GM21786 (cell line): ENCODE results near the gene FZR1.
A peak's percentile ranks its signal among the peaks of the same experiment; 100 is the strongest.
"Not testable (repeated sequence)": the region's sequence is repeated elsewhere in the genome, so short reads cannot be mapped to it uniquely, and the experiment has no call there.

Experiments used
- ATAC-seq: cut with Tn5 transposase; IDR thresholded peaks from one replicate; pipeline ENCODE4 v1.9.1; 2021; ENCODE audit not compliant: unreplicated experiment

Gene FZR1

DNA sequence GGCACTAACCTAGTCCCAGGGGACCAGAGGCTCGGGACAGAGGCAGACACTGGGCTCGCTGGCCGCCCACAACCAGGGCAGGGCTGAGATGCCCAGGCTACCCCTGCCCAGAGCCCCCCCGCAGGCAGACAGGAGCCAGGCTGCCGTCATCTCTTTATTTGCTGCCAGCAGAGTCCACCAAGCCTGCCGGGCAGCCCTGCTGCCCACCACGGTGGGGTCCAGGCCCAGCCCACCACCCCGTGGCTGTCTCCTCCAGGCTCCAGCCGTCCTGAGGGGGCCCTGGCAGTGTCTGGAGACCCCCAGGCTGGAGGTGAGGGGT lies 37.9 kb downstream of the FZR1 start:
- ATAC-seq: no peak

DNA sequence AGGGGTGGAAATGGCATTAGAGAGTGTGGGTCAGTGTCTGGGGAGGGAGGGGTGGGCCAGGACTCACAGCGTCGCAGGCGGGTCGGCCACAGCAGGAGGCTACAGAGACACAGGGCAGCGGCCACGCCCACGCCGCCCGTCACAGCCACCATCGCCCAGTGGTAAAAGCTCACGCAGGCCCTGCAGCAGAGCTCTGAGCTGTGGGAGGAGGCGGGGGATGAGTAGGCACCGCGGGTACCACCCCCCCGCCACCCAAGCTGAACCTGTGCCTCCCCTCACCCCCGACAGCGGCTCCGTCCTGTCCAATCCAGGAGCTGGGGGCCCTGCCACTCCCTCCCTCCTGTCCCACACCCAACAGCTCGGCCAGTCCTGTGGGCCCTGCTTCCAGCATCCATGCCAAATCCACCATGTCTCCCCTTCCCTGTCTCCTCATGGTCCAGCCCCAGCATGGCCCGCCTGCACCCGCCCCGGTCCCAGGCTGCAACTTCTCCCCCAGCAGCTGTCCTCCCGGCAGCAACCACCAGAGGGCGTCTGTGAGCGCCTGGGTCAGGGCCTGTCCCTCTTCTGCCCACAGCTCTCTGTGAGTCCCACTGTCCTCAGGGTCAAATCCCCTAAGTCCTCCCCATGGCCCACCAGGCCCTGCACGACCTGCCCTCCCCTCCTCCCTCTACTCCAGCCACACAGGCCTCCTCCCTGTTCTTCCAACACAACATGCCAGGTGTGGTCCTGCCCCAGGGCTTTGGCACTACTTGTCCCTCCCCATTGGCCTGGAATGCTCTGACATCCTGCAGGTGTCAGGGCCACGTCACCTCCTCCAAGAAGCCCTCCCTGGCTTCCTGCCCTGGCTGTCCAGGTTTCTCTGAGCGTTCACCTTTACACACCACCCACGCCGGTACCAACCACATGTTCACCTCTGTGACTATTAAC lies 38.9 kb downstream of the FZR1 start:
- ATAC-seq: no peak

DNA sequence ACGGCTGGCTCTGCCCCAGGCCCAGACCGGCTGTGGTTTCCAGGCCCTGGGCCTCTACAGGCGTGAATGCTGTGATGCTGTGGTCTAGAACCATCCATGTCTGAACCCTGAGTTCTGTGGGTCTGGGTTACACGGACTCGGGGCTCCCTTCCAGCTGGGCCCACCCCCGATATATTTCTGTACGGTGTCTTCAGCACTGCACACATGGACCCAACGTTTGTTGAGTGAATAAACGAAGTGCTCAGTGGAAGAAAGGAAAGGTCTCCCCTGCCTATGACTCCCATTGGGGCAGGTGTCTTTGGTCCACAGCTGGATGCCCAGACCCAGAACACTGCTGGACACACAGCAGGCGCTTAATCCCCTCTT lies 39.5 kb downstream of the FZR1 start:
- no peak for ATAC-seq

DNA sequence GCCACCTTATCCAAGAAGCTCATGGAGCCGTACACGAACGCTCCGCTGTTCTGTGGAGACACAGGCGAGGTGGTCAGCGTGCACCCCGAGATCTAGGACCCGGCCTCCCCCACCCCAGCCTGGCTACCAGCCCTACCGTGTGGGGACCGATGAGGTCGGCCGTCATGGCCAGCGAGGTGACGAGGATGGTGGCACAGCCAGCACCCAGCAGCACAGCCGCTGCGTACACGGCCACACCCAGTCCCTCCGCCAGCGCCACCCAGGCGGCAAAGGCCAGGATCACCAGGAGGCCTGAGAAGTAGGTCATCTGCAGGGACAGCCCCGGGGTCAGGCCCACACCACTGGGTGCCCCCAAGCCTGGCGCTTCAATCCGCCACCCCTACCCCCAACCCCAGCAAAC lies 40.0 kb downstream of the FZR1 start:
- ATAC-seq: no peak

DNA sequence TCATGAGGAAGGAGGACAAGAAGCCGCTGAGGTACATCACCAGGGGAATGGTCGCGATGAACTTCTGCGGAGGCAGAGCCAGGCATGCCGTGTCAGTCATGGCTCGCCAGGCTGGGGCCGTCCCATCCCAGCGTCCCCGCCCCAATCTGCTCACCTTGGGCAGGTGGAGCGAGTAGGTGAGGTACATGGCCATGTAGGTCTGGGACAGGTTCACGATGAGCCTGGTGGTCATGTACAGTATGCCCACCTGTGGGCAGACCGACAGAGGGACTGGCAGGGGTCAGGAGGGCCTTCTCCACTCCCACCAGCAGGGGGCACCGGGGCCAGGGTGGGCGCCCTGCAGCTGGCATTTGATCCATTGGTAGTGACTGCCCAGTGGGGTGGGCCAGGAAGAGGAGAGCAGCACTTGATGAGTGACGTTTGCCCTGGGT lies 41.2 kb downstream of the FZR1 start:
- no peak for ATAC-seq

DNA sequence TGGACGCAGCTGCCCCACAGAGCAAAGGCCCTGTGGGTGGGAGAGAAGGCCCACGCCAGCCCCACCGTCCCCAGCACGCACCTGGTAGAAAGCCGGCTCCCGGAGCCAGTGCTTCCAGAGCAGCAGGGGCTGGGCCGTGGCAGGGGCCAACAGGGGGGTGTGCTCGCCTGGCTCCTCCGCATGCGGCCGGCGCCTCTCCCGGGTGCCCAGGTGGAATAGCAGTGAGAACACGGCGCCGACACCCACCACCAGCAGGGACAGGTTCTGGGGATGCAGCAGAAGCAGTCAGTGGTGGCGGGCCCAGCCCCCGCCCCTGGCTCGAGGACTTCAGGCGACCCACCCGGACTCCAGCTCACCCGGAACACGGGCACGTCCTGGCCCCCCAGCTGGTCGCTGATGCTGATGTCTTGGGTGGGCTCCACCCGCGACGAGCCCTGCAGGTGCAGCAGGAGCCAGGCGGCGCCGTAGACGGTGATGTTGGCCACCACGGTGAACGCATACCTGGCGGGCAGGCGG lies 41.7 kb downstream of the FZR1 start:
- no peak for ATAC-seq

DNA sequence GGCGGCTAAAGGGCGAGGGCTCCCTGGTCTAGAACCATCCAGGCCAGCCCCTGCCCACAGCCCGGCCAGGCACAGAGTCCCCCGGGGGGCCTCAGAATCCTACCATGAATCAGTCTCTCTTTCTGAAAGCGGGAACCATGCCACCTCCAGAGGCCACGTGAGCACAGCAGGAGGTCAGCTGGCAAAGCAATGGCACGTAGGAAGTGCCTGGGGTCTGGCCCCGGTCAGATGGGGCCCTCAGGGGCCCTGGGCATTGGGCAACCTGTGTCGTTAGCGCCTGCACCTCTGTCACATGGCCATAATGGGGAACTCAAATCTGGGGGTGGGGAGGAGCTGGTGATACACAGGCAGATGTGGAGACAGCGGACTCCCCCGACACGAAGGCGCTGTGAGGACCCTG lies 42.5 kb downstream of the FZR1 start:
- no peak for ATAC-seq

DNA sequence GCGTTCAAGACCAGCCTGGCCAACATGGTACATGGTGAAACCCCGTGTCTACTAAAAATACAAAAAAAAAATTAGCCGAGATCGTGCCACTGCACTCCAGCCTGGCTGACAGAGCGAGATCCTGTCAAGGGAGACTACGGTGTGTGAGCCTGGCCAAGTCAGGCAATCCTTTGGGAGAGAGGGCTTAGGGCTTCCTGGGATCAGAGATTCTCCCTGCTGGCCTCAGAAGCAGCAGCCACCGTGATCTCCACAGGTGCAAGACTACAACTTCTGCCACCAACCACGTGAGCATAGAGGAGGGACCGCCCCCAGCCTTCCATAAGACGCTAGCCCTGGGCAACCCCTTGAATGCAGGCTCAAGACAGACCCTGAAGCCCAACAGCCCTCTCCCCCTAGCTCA lies 43.7 kb downstream of the FZR1 start:
- no peak for ATAC-seq

DNA sequence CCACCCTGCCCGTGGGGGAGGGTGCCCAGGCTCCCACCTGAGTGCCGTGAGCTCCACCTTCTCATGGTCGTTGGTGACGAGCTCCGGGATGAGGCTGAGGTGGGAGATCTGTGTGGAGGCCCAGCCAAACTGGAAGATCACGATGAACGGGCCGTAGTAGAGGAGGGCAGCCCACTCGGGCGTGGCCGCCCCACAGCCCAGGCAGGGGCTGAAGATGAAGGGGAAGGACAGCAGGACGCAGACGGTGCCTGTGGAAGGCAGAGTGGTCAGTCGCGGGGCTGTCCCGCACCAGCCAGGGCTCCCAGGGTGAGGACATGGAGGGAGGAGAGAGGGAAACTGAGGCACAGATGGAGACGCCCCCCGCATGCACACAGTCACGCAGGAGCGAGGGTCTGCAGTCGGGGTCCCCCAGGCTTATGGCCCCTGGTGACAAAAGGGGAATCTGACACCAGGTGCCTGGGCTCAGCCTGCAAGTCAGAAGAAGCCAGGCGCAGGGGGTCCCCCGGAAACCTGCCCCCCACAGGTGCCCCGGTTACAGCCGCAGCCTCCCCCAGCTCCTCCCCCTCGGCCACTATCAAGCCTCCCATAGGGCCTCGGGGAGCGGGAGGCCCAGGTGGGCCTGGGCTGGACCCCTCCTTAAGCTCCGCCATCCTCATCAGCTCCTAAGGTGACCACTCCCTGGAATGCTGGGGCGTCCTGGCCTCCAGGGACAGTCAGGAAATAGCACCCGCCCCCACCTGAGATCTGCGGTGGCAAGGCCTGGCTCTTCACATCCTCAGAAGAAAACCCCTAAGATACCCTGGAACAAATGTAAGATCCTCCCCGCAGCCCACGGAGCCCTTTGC lies 45.1 kb downstream of the FZR1 start:
- ATAC-seq: no peak

DNA sequence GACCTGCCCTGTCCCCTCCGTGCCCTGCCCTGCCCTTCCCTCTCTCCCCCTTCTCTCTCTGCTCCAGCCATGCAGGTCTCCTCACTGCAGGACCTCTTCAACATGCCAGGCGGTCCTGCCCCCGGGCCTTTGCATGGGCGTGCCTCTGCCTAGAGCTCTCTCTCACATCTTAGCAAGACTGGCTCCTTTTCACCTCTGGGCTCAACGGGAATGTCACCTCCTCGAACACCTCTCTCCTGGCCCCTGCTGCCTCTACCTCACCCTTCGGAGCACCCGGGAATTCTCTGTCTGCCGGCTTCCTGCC lies 45.6 kb downstream of the FZR1 start:
- no peak for ATAC-seq

DNA sequence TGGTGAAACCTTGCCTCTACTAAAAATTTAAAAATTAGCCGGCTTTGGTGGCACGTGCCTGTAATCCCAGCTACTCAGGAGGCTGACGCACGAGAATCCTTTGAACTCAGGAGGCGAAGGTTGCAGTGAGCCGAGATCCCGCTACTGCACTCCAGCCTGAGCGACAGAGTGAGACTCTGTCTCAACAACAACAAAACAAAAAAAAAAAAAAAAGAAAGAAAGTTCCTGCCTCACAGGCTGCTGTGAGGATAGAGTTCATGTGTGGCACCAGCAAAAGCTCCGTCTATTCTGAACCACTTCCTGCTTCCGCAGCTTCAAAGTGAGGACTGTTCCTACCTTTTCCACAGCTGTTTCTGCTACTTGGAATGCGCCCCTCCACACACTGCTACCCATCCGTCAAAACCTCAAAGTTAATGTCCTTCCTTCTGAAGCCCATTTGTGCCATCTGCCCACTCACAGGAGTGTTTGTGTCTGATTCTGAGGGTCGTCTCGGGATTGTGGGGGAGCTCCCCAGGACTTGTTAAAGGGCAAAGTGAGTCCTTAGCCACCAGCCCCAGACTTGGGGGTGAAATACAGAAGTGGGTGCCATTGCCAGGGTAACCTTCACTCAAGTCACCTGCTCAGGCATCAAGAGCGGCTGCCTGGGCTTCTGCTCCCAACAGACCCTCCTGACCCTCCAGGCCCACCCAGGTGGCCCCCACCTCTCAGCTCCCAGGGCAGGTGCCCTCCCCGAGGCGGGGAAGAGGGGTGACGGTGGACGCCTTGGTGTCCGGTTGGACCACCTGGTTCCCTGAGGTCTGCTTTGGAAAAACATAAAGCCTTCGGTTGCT lies 48.4 kb downstream of the FZR1 start:
- no peak for ATAC-seq

DNA sequence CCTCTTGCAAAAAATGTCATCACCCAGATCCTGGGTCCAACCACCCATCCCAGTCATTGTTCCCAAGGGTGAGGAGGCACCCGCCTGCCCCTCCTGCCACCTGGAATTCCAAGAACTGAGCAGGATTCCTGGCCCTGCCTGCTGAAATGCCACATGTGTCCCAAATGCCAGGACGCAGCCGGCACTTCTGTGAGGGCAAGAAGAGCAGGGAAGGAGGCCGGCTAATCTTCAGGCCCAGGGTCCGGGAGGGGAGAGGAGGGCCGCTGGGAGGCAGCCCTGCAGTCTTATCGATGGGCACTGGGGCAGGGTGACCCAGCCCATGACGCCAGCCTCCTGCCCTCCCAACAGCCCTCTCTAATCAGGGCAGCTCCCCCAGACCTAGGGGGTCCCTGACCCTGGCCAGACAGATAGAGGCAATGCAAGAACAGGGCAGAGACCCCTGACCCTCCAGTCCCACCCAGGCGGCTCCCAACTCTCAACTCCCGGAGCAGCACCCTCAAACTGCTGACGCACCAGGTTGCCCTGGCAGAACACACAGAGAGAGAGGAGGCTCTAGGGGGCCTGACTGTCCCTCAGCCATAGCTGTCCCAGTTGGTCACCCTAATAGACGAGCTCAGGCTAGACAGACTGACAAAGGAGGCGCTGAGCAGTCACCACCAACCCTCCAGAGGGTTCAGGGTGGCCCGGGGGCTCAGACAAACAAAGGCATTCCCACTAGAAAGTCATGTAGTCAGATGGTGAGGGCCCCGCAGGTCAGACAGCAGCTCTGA lies 49.7 kb downstream of the FZR1 start:
- no peak for ATAC-seq

DNA sequence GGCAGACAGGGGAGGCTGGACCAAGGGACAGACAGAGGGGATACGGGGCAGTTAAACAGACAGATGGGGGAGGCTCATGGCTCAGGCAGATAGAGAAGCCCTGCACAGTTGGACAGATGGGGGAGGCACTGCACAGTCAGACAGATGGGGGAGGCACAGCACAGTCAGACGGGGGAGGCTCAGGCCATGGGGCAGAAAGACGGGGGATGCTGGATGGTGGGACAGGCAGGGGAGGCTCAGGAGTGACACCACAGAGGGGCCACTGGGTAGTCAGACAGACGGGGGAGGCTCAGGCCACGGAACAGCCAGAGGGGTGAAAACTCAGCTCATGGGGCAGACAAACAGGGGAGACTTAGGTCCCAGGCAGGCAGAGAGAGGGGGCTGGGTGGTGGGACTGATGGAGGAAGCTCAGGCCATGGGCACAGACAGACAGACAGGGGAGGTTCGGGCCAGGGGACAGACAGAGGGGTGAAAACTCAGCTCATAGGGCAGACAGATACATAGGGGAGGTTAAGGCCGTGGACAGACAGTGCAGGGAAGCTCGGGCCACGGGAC lies 50.4 kb downstream of the FZR1 start:
- no peak for ATAC-seq

DNA sequence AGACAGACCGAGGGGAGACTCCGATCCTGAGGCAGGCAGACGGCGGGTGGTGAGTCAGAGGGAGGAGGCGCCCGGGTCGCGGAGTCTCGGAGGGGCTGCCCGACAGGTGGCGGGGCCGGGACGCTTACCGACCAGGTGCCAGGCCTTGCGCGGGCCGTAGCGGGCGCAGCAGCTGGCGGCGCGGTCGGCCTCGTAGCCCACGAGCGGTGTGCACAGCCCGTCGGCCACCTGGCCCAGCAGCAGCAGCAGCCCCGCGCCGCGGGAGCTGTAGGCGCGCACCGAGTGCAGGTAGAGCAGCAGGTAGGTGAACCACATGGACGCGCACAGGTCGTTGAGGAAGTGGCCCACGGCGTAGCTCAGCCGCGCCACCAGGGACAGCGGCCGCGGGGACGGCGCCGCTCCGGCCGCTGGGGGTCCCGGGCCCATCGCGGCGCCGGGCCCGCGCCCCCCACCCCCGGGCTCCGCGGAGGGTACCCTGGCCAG lies 50.9 kb downstream of the FZR1 start:
- peak; percentile 4 for ATAC-seq

DNA sequence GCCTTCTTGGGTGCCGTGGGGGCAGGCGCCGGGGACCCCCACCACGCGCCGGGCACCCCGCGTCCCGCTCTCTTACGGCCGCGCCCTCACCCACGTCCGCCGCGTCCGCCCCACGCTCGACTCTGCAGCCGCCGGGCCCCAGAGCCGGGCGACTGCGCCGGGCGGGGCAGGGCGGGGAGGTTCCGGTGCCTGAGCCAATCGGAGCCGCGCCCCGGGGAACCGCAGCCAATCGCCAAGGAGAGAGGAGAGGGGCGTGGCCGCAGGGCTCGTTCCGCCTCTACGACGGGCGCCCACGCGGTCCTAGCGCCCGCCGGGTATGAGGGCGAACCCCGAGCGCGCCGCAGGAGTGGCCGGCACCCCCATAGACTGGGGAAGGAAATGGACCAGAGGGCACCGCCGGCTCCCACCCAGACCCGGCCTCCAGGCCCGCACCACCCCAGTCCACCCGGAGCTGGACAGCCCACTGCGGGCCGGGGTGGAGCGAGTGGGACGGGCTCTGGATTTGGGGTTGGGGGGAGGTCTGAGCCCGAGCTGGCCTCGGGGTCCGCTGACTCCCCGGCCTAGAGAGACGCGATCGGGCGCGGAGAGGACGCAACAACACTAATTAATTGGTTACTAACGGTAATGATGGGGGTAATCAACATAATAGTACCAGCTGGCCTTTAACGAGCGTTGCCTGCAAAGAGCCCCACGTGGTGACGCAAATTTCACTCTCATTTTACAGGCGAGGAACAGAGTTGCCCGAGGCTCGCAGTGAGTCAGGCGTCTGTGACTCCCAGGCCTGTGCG lies 51.5 kb downstream of the FZR1 start, which contains the start of gene MFSD12:
TSS of gene MFSD12 (minus strand) at position 126 of the 788 bp plus-strand sequence. CDS start 183 bp downstream, outside the sequence.
- ATAC-seq: peak; percentile 82

DNA sequence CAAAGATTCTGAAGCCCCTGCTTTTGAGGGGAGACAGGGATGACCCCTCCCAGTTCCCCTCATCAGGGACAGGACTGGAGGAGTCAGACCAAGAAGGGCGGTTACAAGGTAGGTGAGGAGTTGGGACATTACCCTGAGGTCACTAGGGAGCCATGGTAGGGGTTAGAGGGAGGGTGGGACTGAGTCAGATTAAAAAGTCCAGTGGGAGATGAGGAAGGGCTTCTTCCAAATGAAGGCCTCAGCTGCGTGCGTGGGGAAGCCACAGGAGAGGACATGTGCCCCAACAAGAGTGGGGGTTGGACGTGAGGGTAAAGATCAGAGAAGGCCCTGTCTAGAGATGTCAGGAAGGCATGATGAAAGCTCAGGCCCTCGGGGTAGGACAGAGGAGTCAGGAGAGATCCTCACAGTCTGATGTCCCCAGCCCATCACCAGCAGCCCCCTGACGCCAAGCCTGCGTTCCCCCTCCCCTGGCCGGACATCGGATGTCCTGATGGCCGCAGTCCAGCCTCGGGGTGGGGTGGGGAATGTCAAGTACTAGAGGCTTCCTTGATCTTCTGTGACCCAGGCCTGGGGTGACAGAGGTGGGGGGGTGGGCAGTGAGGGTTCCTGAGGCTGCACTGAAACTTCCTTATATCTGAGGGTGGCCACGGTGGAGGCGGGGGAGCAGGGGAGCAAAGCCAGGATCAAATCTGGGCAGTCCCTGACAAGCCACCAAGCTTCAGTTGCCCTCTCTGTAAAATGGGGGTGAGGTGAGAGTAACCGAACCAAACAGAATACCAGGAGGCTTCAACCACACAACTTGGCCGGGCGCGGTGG lies 57.8 kb downstream of the FZR1 start:
- ATAC-seq: no peak

DNA sequence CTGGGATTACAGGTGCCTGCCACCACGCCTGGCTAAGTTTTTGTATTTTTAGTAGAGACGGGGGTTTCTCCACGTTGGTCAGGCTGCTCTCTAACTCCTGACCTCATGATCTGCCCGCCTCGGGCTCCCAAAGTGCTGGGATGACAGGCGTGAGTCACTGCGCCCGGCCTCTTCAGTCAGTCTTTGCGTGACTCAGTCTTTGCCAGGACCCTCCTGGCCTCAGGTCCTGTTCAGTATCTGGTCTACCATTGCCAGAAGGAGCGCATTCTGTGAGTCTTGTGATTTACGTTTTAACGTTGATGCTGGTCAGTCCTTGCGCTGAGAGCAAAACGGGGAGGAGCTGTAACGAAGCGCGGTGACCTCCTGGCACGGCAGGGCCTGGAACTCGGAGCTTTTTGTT lies 59.0 kb downstream of the FZR1 start:
- ATAC-seq: no peak

DNA sequence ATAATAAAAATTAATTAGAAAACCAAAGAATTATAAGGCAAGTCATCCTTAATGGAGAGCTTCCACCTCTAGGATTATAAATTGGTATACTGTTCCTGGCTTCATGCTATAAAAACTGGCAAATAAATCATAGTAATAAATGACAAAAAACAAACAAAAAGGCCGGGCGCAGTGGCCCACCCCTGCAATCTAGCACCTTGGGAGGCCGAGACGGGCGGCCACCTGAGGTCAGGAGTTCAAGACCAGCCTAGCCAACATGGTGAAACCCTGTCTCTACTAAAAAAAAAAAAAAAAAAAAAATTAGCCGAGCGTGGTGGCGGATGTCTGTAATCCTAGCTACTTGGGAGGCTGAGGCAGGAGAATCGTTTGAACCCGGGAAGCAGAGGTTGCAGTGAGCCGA lies 63.9 kb downstream of the FZR1 start:
- not testable (repeated sequence) for ATAC-seq
